Left lung (tissue), 10 donors: Measurements from ENCODE around the gene SIPA1L3. TPM values are rescaled to one million over a fixed set of nuclear protein-coding genes. Genes with fewer than 3 reads are reported as not detected.

Source experiments
- ATAC-seq: fragments of 200-7000 bp; cut with Tn5 transposase; one replicate; pipeline ENCODE4 v1.9.1; 2020; ENCODE audit warnings: moderate library complexity
- DNase-seq, 4 donors: peaks; one replicate each; pipeline ENCODE4 v3.0.0-alpha.2; 2013 to 2020
- H3K27ac ChIP-seq, 2 donors: fragments of 200-600 bp; sonication (generic) in 1 of 2; one replicate each; pipeline versions ENCODE4 v1.5.0 to v1.8.0; 2020 to 2021
- H3K27me3 ChIP-seq, 2 donors: fragments of 200-600 bp; sonication (generic) in 1 of 2; one replicate each; pipeline versions ENCODE4 v1.5.0 to v1.8.0; 2020 to 2021
- H3K36me3 ChIP-seq, 2 donors: fragments of 200-600 bp; sonication (generic) in 1 of 2; one replicate each; pipeline versions ENCODE4 v1.5.0 to v1.8.0; 2020 to 2021
- H3K4me1 ChIP-seq, 2 donors: fragments of 200-600 bp; one replicate each; pipeline ENCODE4 v1.8.0; 2021
- H3K4me3 ChIP-seq, 2 donors: fragments of 200-600 bp; sonication (generic) in 1 of 2; one replicate each; pipeline versions ENCODE4 v1.5.0 to v1.8.0; 2020 to 2021; ENCODE audit warnings: mild to moderate bottlenecking in 1 of 2
- H3K9me3 ChIP-seq, 2 donors: fragments of 200-600 bp; sonication (generic) in 1 of 2; one replicate each; pipeline versions ENCODE4 v1.5.0 to v1.8.0; 2020 to 2021
- CTCF ChIP-seq, 2 donors: fragments of 200-600 bp; sonication (generic) in 1 of 2; IDR thresholded peaks; one replicate each; pipeline versions ENCODE4 v1.5.0 to v1.8.0; 2021; ENCODE audit warnings: antibody characterized with exemption in 2 of 2
- intact Hi-C, 2 donors: fragments of 100-400 bp; cut with DNase I; formaldehyde crosslinking; loops; one replicate each; pipeline versions ENCODE4 v1.11.2 to v1.14.2; 2022
- polyA plus RNA-seq, 6 donors: library from polyadenylated mRNA; unstranded; fragments of 120-200 nt; gene quantifications; one replicate each; pipeline ENCODE4 v1.2.1, GENCODE V29; 2013; ENCODE audit not compliant: insufficient read length in 6 of 6
- total RNA-seq, 2 donors: library from RNA; stranded (reverse); fragmentation: NEBNext Ultra II Directional; extraction: Animal tissue kit (Norgen Biotek cat#: 25700); gene quantifications; one replicate each; pipeline ENCODE4 v1.2.1, GENCODE V29; 2021
- donor health status: DM: no; HTN: yes; CAD: no.
- donor health status: DM: no; HTN: no; CAD: no.

SIPA1L3 gene
- total and polyA plus RNA-seq, 8 donors, result 22.7 to 59.0 (median 27.4) TPM

DNA sequence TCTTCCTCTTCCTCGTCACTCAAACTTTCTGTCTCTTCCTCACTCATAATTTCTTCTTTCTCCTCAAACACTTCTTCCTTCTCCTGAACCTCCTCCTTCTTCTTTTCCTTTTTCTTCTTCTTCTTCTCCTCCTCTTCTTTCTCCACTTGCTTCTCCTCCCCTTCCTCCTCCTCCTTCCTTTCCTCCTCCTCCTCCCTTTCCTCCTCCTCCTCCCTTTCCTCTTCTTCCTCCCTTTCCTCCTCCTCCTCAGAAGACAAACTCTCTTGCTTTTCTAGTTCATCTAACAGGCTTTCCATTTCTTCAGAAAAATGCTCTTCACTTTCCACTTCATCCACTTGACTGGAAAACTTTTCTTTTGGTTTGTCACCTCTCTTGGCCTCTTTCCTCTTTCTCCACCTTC, 20.4 kb upstream of the SIPA1L3 start:
- DNase-seq, result no peak
- no peaks in the 10 kb centered on the region for H3K4me1 ChIP-seq
- H3K9me3 ChIP-seq, result peaks cover 0 to 26% of the 10 kb centered on the region in 2 donors
- no peak for TF ChIP-seq CTCF (IDR thresholded peaks at IDR 0.05)
- H3K27me3 ChIP-seq, result peaks cover 0 to 18% of the 10 kb centered on the region in 2 donors
- no peak for ATAC-seq
- intact Hi-C loops, result no loop called here
- H3K36me3 ChIP-seq, result no peaks in the 10 kb centered on the region
- no peak overlapping the region for H3K4me3 ChIP-seq
- H3K27ac ChIP-seq, result no peak overlapping the region

DNA sequence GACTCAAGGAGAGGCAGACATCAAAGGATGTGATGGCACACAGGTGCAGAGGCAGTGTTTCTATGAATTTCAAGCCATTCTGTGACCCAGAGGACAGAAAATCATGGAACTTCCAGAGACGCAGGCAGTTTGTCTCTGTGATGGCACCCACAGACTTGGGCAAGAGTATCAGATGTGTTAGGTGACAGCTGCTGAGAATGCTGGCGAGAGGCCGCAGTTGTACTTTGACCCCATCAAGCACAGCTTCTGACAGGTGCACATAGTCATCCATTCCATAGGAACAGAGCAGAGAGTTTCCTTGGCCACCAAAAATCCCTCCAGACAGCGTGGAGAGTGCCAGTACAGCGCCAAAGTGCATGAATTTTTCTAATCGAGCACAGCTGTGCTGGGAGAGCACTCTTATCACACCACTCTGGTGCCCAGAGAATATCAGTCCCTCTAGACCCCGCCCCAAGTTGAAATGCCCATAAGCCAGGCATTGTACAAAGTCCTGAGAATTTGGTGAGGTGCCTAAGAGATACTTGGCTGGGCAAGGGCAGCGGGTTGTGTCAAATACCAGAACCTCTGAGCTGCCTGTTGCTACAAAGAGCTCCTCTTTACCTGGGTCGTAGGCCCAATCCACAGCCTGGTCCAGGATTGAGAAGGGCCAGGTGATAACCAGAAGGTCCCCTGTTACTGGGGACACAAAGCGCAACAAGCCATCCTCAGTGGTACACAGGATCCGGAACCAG, 13.0 kb upstream of the SIPA1L3 start:
- intact Hi-C loops, result no loop called here
- no peak for TF ChIP-seq CTCF (IDR thresholded peaks at IDR 0.05)
- no peak for ATAC-seq

GRCh38 chr19:37896180-37896579, 10.8 kb upstream of the SIPA1L3 start:
- Histone ChIP-seq H3K36me3 (no peaks in the 10 kb centered on the region), H3K27ac (no peak overlapping the region), H3K4me3 (no peak overlapping the region), H3K4me1 (no peaks in the 10 kb centered on the region), H3K27me3 (peaks cover 0 to 19% of the 10 kb centered on the region in 2 donors), H3K9me3 (no peaks in the 10 kb centered on the region)
- DNase-seq (no peak), ATAC-seq (no peak)
- TF ChIP-seq CTCF (IDR thresholded peaks at IDR 0.05), result no peak
- intact Hi-C loops, result no loop called here

More for the DNA sequence above, 13.0 kb upstream of the SIPA1L3 start:
- Histone ChIP-seq H3K9me3 (no peaks in the 10 kb centered on the region), H3K4me3 (no peak overlapping the region), H3K36me3 (no peaks in the 10 kb centered on the region), H3K27ac (no peak overlapping the region), H3K4me1 (no peaks in the 10 kb centered on the region), H3K27me3 (peaks cover 0 to 32% of the 10 kb centered on the region in 2 donors)
- no peak for DNase-seq

GRCh38 chr19:37899453-37899852, 7.6 kb upstream of the SIPA1L3 start:
- intact Hi-C loops, result no loop called here
- H3K4me3 ChIP-seq, result no peak overlapping the region
- no peaks in the 10 kb centered on the region for H3K4me1 ChIP-seq
- DNase-seq (no peak), ATAC-seq (no peak)
- no peaks in the 10 kb centered on the region for H3K27me3 ChIP-seq
- no peaks in the 10 kb centered on the region for H3K9me3 ChIP-seq
- no peak for TF ChIP-seq CTCF (IDR thresholded peaks at IDR 0.05)
- H3K27ac ChIP-seq, result no peak overlapping the region
- no peaks in the 10 kb centered on the region for H3K36me3 ChIP-seq

GRCh38 chr19:37899966-37900365, 7.0 kb upstream of the SIPA1L3 start:
- Histone ChIP-seq H3K27me3 (no peaks in the 10 kb centered on the region), H3K27ac (no peak overlapping the region), H3K4me1 (no peaks in the 10 kb centered on the region), H3K4me3 (no peak overlapping the region), H3K36me3 (no peaks in the 10 kb centered on the region), H3K9me3 (no peaks in the 10 kb centered on the region)
- intact Hi-C loops, result loop anchor here in 1 of 2 donors (10.0 kb wide), 1 partner anchor 325 kb away; the partner anchor contains the start of gene DPF1
- no peak for TF ChIP-seq CTCF (IDR thresholded peaks at IDR 0.05)
- no peak for DNase-seq
- ATAC-seq, result no peak
